Activated T-cell treated with anti-CD3 and anti-CD28 coated beads, Interleukin-2, amount 50 U/mL, for 72 hours (primary cell): ENCODE measurements around the gene TPI1. TPM values are rescaled to one million over a fixed set of nuclear protein-coding genes. Genes with fewer than 3 reads are reported as not detected.

Source experiments
- ATAC-seq, 2 donors: fragments of 150-1000 bp; cut with Tn5 transposase; replicated peaks in 1 of 2; 2 replicates each; pipeline ENCODE4 v1.10.0; 2021; ENCODE audit warnings: moderate library complexity in 2 of 2, mild to moderate bottlenecking in 1 of 2
- DNase-seq, 2 donors: peaks; one replicate each; pipeline ENCODE4 v3.0.0; 2021 to 2022; ENCODE audit warnings: mixed read lengths in 1 of 2
- H3K27ac Mint-ChIP-seq: one replicate; pipeline ENCODE4 v1.8.0; 2022; ENCODE audit warnings: mild to moderate bottlenecking, moderate library complexity, mixed read lengths
- H3K27me3 Mint-ChIP-seq: one replicate; pipeline ENCODE4 v1.8.0; 2022; ENCODE audit warnings: low read depth, mixed read lengths
- H3K36me3 Mint-ChIP-seq, 2 donors: one replicate each; pipeline ENCODE4 v1.8.0; 2022; ENCODE audit warnings: mixed read lengths in 2 of 2, mild to moderate bottlenecking in 1 of 2; ENCODE audit not compliant: insufficient read depth in 2 of 2
- H3K4me1 Mint-ChIP-seq: one replicate; pipeline ENCODE4 v1.8.0; 2022; ENCODE audit warnings: low read depth, mixed read lengths
- H3K4me3 Mint-ChIP-seq, 2 donors: one replicate each; pipeline ENCODE4 v1.8.0; 2022; ENCODE audit warnings: mild to moderate bottlenecking in 2 of 2, mixed read lengths in 2 of 2, moderate library complexity in 2 of 2
- H3K9me3 Mint-ChIP-seq, 2 donors: one replicate each; pipeline ENCODE4 v1.8.0; 2022; ENCODE audit warnings: mixed read lengths in 2 of 2
- total RNA-seq, 2 donors: library from RNA; stranded (reverse); gene quantifications; one replicate each; pipeline ENCODE4 v1.2.3, GENCODE V29; 2022

Gene TPI1
- total RNA-seq, 2 donors from 2014 or later = 504 to 562 TPM

- DNase-seq = no peak
- Mint-ChIP-seq H3K4me1 (peaks cover 35% of the 10 kb centered on the region), H3K9me3 (no peaks in the 10 kb centered on the region), H3K27ac (no peak overlapping the region), H3K27me3 (peaks cover 60% of the 10 kb centered on the region), H3K4me3 (no peak overlapping the region), H3K36me3 (peaks cover 0 to 2% of the 10 kb centered on the region in 2 donors)
- no peak for ATAC-seq
Observed at GRCh38 chr12:6824901-6825381, 42.4 kb upstream of the TPI1 start.

- ATAC-seq = peak; percentile 69 to 72
- peaks cover 0 to 3% of the 10 kb centered on the region in 2 donors for H3K36me3 Mint-ChIP-seq
- DNase-seq = peak; percentile 84 to 90
- peak overlapping the region; percentile 25 to 38 for H3K4me3 Mint-ChIP-seq
- H3K9me3 Mint-ChIP-seq = no peaks in the 10 kb centered on the region
- peaks cover 35% of the 10 kb centered on the region for H3K4me1 Mint-ChIP-seq
- peaks cover 61% of the 10 kb centered on the region for H3K27me3 Mint-ChIP-seq
- no peak overlapping the region for H3K27ac Mint-ChIP-seq
Observed at GRCh38 chr12:6825398-6826124, 41.8 kb upstream of the TPI1 start.

- Mint-ChIP-seq H3K27me3 (peaks cover 68% of the 10 kb centered on the region), H3K4me3 (no peak overlapping the region), H3K9me3 (no peaks in the 10 kb centered on the region), H3K27ac (no peak overlapping the region), H3K4me1 (peaks cover 28% of the 10 kb centered on the region), H3K36me3 (peaks cover 0 to 3% of the 10 kb centered on the region in 2 donors)
- ATAC-seq (no peak), DNase-seq (no peak)
Observed at GRCh38 chr12:6826125-6826733, 41.1 kb upstream of the TPI1 start.

- Mint-ChIP-seq H3K27ac (no peak overlapping the region), H3K27me3 (peaks cover 72% of the 10 kb centered on the region)
- no peak for ATAC-seq
Observed at GRCh38 chr12:6826734-6827436, 40.4 kb upstream of the TPI1 start.

GRCh38 chr12:6827437-6827911 lies 39.9 kb upstream of the TPI1 start:
- Mint-ChIP-seq H3K27me3 (peaks cover 66% of the 10 kb centered on the region), H3K4me1 (peaks cover 26% of the 10 kb centered on the region), H3K4me3 (peak overlapping the region; percentile 48 to 72)

More at GRCh38 chr12:6826734-6827436, 40.4 kb upstream of the TPI1 start:
- H3K9me3 Mint-ChIP-seq = no peaks in the 10 kb centered on the region
- no peak for DNase-seq
- H3K4me1 Mint-ChIP-seq = peaks cover 26% of the 10 kb centered on the region
- H3K4me3 Mint-ChIP-seq = peak overlapping the region; percentile 48 to 72
- H3K36me3 Mint-ChIP-seq = peaks cover 0 to 3% of the 10 kb centered on the region in 2 donors

GRCh38 chr12:6827982-6828780 lies 39.1 kb upstream of the TPI1 start, which contains the start of gene P3H3:
TSS of gene P3H3 (plus strand) at chr12:6828407. CDS start at chr12:6828441, 34 bp downstream.
- Mint-ChIP-seq H3K4me1 (peaks cover 26% of the 10 kb centered on the region), H3K36me3 (peaks cover 0 to 3% of the 10 kb centered on the region in 2 donors), H3K9me3 (no peaks in the 10 kb centered on the region), H3K27me3 (peaks cover 59% of the 10 kb centered on the region), H3K4me3 (peak within 1 kb of the TSS; percentile 86 to 96), H3K27ac (peak within 1 kb of the TSS; percentile 47)
- DNase-seq (peak in 1 of 2 donors; percentile 58), ATAC-seq (peak; percentile 58 to 61)

More at GRCh38 chr12:6827437-6827911, 39.9 kb upstream of the TPI1 start:
- Mint-ChIP-seq H3K27ac (no peak overlapping the region), H3K9me3 (no peaks in the 10 kb centered on the region), H3K36me3 (peaks cover 0 to 3% of the 10 kb centered on the region in 2 donors)
- DNase-seq = peak; percentile 51 to 53
- no peak for ATAC-seq

- peak; percentile 56 to 62 for ATAC-seq
- Mint-ChIP-seq H3K4me3 (peak overlapping the region; percentile 86 to 96), H3K4me1 (peaks cover 28% of the 10 kb centered on the region), H3K9me3 (no peaks in the 10 kb centered on the region), H3K27ac (peak overlapping the region; percentile 47), H3K36me3 (peaks cover 0 to 3% of the 10 kb centered on the region in 2 donors), H3K27me3 (peaks cover 58% of the 10 kb centered on the region)
- peak; percentile 54 to 56 for DNase-seq
Observed at GRCh38 chr12:6828781-6829535, 38.4 kb upstream of the TPI1 start.

- H3K4me1 Mint-ChIP-seq = peaks cover 35% of the 10 kb centered on the region
- ATAC-seq (peak in 1 of 2 donors; percentile 8), DNase-seq (no peak)
- no peaks in the 10 kb centered on the region for H3K9me3 Mint-ChIP-seq
- H3K36me3 Mint-ChIP-seq = peaks cover 0 to 3% of the 10 kb centered on the region in 2 donors
- H3K4me3 Mint-ChIP-seq = peak overlapping the region; percentile 86 to 96
- peaks cover 54% of the 10 kb centered on the region for H3K27me3 Mint-ChIP-seq
- no peak overlapping the region for H3K27ac Mint-ChIP-seq
Observed at GRCh38 chr12:6829536-6830220, 37.7 kb upstream of the TPI1 start.

- H3K4me3 Mint-ChIP-seq = no peak overlapping the region
Observed at GRCh38 chr12:6830286-6830890, 36.9 kb upstream of the TPI1 start.

GRCh38 chr12:6830999-6831398 lies 36.3 kb upstream of the TPI1 start:
- H3K9me3 Mint-ChIP-seq = no peaks in the 10 kb centered on the region
- H3K4me1 Mint-ChIP-seq = peaks cover 31% of the 10 kb centered on the region
- peaks cover 0 to 3% of the 10 kb centered on the region in 2 donors for H3K36me3 Mint-ChIP-seq
- no peak overlapping the region for H3K4me3 Mint-ChIP-seq
- peaks cover 44% of the 10 kb centered on the region for H3K27me3 Mint-ChIP-seq
- no peak for DNase-seq
- no peak for ATAC-seq
- H3K27ac Mint-ChIP-seq = no peak overlapping the region

More at GRCh38 chr12:6830286-6830890, 36.9 kb upstream of the TPI1 start:
- DNase-seq (no peak), ATAC-seq (no peak)
- no peaks in the 10 kb centered on the region for H3K9me3 Mint-ChIP-seq
- H3K27me3 Mint-ChIP-seq = peaks cover 47% of the 10 kb centered on the region
- H3K4me1 Mint-ChIP-seq = peaks cover 36% of the 10 kb centered on the region
- H3K27ac Mint-ChIP-seq = no peak overlapping the region
- peaks cover 0 to 3% of the 10 kb centered on the region in 2 donors for H3K36me3 Mint-ChIP-seq

GRCh38 chr12:6831450-6831995 lies 35.8 kb upstream of the TPI1 start:
- ATAC-seq (no peak), DNase-seq (no peak)
- Mint-ChIP-seq H3K27ac (no peak overlapping the region), H3K4me3 (no peak overlapping the region), H3K4me1 (peaks cover 31% of the 10 kb centered on the region), H3K36me3 (peaks cover 0 to 3% of the 10 kb centered on the region in 2 donors), H3K9me3 (no peaks in the 10 kb centered on the region), H3K27me3 (peaks cover 39% of the 10 kb centered on the region)
